ENCODE data around the gene MASP1.

The MASP1 gene

GRCh38 chr3:187188931-187189330, 102.6 kb downstream of the MASP1 start:
- no peak overlapping the region for H3K4me3 ChIP-seq (ENCODE audit: low read depth, low read length)
- H2AFZ ChIP-seq (ENCODE audit: low read length, unreplicated experiment), result no peak overlapping the region
- no peak overlapping the region for H3K27ac ChIP-seq (ENCODE audit: low read depth, low read length)
- H3K27me3 ChIP-seq (ENCODE audit: insufficient read depth, low read length), result 0 out of 2 replicates have a peak, but pooled peaks cover 6% of the 10 kb centered on the region
- no peaks in the 10 kb centered on the region for H3K79me2 ChIP-seq (ENCODE audit: control insufficient read depth, insufficient read depth, low read length, unreplicated experiment)
- peaks cover 16% of the 10 kb centered on the region for H3K4me1 ChIP-seq (ENCODE audit: control insufficient read depth, insufficient read depth, low read length, unreplicated experiment)
- H3K36me3 ChIP-seq (ENCODE audit: insufficient read depth, low read length), result no peaks in the 10 kb centered on the region

- Histone ChIP-seq H2AFZ (ENCODE audit: low read length, unreplicated experiment) (peak overlapping the region; percentile 79), H3K79me2 (ENCODE audit: control insufficient read depth, insufficient read depth, low read length, unreplicated experiment) (no peaks in the 10 kb centered on the region), H3K27me3 (ENCODE audit: insufficient read depth, low read length) (0 out of 2 replicates have a peak, but pooled peaks cover 3% of the 10 kb centered on the region), H3K4me1 (ENCODE audit: control insufficient read depth, insufficient read depth, low read length, unreplicated experiment) (peaks cover 16% of the 10 kb centered on the region), H3K27ac (ENCODE audit: low read depth, low read length) (peak overlapping the region; percentile 46), H3K36me3 (ENCODE audit: insufficient read depth, low read length) (no peaks in the 10 kb centered on the region), H3K4me3 (ENCODE audit: low read depth, low read length) (no peak overlapping the region)
Measured at GRCh38 chr3:187186801-187187421, 104.6 kb downstream of the MASP1 start.

- H3K27me3 ChIP-seq (ENCODE audit: insufficient read depth, low read length), result no peaks in the 10 kb centered on the region
- no peak overlapping the region for H3K4me3 ChIP-seq (ENCODE audit: low read depth, low read length)
- peaks cover 16% of the 10 kb centered on the region for H3K4me1 ChIP-seq (ENCODE audit: control insufficient read depth, insufficient read depth, low read length, unreplicated experiment)
- H3K79me2 ChIP-seq (ENCODE audit: control insufficient read depth, insufficient read depth, low read length, unreplicated experiment), result no peaks in the 10 kb centered on the region
- no peak overlapping the region for H3K27ac ChIP-seq (ENCODE audit: low read depth, low read length)
- H2AFZ ChIP-seq (ENCODE audit: low read length, unreplicated experiment), result peak overlapping the region; percentile 79
- no peaks in the 10 kb centered on the region for H3K36me3 ChIP-seq (ENCODE audit: insufficient read depth, low read length)
Measured at GRCh38 chr3:187186375-187186774, 105.2 kb downstream of the MASP1 start.

GRCh38 chr3:187185759-187186158, 105.8 kb downstream of the MASP1 start:
- peaks cover 16% of the 10 kb centered on the region for H3K4me1 ChIP-seq (ENCODE audit: control insufficient read depth, insufficient read depth, low read length, unreplicated experiment)
- no peaks in the 10 kb centered on the region for H3K36me3 ChIP-seq (ENCODE audit: insufficient read depth, low read length)
- no peaks in the 10 kb centered on the region for H3K27me3 ChIP-seq (ENCODE audit: insufficient read depth, low read length)
- H3K27ac ChIP-seq (ENCODE audit: low read depth, low read length), result no peak overlapping the region
- H3K4me3 ChIP-seq (ENCODE audit: low read depth, low read length), result no peak overlapping the region
- no peaks in the 10 kb centered on the region for H3K79me2 ChIP-seq (ENCODE audit: control insufficient read depth, insufficient read depth, low read length, unreplicated experiment)
- H2AFZ ChIP-seq (ENCODE audit: low read length, unreplicated experiment), result no peak overlapping the region
